GM23248 (cell line): ENCODE data around the gene EML5. TPM values are rescaled to one million over a fixed set of nuclear protein-coding genes. Genes with fewer than 3 reads are reported as not detected.

Experiments used
- DNase-seq: peaks from one replicate; pipeline ENCODE4 v3.0.0-alpha.2; 2015
- H2AFZ ChIP-seq: fragments of 200-600 bp; sonication (generic); 2 replicates; pipeline ENCODE4 v1.6.1; 2016; ENCODE audit warnings: antibody characterized with exemption
- H3F3A ChIP-seq: fragments of 200-600 bp; sonication (generic); 2 replicates; pipeline ENCODE4 v1.6.1; 2016; ENCODE audit warnings: mild to moderate bottlenecking, antibody characterized with exemption, mixed run types; ENCODE audit not compliant: insufficient read depth
- H3K27ac ChIP-seq: fragments of 200-600 bp; sonication (generic); 2 replicates; pipeline ENCODE4 v1.5.1; 2016; ENCODE audit warnings: mild to moderate bottlenecking
- H3K27me3 ChIP-seq: fragments of 200-600 bp; sonication (generic); replicated peaks from 2 replicates; pipeline ENCODE4 v1.6.1; 2016; ENCODE audit warnings: mild to moderate bottlenecking; ENCODE audit not compliant: insufficient read depth
- H3K36me3 ChIP-seq: fragments of 200-600 bp; sonication (generic); 2 replicates; pipeline ENCODE4 v1.6.1; 2016; ENCODE audit warnings: low read depth, mild to moderate bottlenecking
- H3K4me1 ChIP-seq: fragments of 200-600 bp; sonication (generic); 2 replicates; pipeline ENCODE4 v1.6.1; 2016; ENCODE audit warnings: mild to moderate bottlenecking; ENCODE audit not compliant: insufficient read depth
- H3K4me2 ChIP-seq: fragments of 200-600 bp; sonication (generic); one replicate; pipeline ENCODE4 v1.6.1; 2016; ENCODE audit warnings: mild to moderate bottlenecking; ENCODE audit not compliant: unreplicated experiment
- H3K4me3 ChIP-seq: fragments of 200-600 bp; sonication (generic); 2 replicates; pipeline ENCODE4 v1.5.1; 2016; ENCODE audit warnings: mild to moderate bottlenecking
- H3K79me2 ChIP-seq: fragments of 200-600 bp; sonication (generic); 2 replicates; pipeline ENCODE4 v1.6.1; 2016; ENCODE audit warnings: mild to moderate bottlenecking; ENCODE audit not compliant: insufficient read depth
- H3K9ac ChIP-seq: fragments of 200-600 bp; sonication (generic); 2 replicates; pipeline ENCODE4 v1.6.1; 2016; ENCODE audit warnings: mild to moderate bottlenecking
- H3K9me2 ChIP-seq: fragments of 200-600 bp; sonication (generic); 2 replicates; pipeline ENCODE4 v1.6.1; 2016; ENCODE audit warnings: mixed run types, mild to moderate bottlenecking, moderate library complexity; ENCODE audit not compliant: insufficient read depth
- H3K9me3 ChIP-seq: fragments of 200-600 bp; sonication (generic); one replicate; pipeline ENCODE4 v1.6.1; 2017; ENCODE audit warnings: low read depth
- H4K20me1 ChIP-seq: fragments of 200-600 bp; sonication (generic); 2 replicates; pipeline ENCODE4 v1.6.0; 2016; ENCODE audit not compliant: insufficient read depth
- EZH2 ChIP-seq: fragments of 200-600 bp; sonication (generic); IDR thresholded peaks from 2 replicates; pipeline ENCODE4 v1.6.1; 2018; ENCODE audit warnings: antibody characterized with exemption, mild to moderate bottlenecking; ENCODE audit not compliant: insufficient read depth, poor library complexity, severe bottlenecking
- EZH2phosphoT487 ChIP-seq: fragments of 200-600 bp; sonication (generic); IDR thresholded peaks from 2 replicates; pipeline ENCODE4 v1.6.1; 2018; ENCODE audit warnings: antibody characterized with exemption, moderate library complexity, mild to moderate bottlenecking, low read depth; ENCODE audit not compliant: insufficient read depth
- WGBS, 2 experiments: methylation state at CpG; one replicate each; pipeline ENCODE4 v1.1.6; 2015 to 2017; ENCODE audit warnings: low lambda C conversion rate in 2 of 2, low coverage in 1 of 2; ENCODE audit errors: missing lambda C conversion rate in 2 of 2; 5-methylcytosine and 5-hydroxymethylcytosine counted together
- in situ Hi-C: fragments of 300-500 bp; cut with MboI; formaldehyde crosslinking; loops from 2 replicates; pipeline ENCODE4 v1.15.0; 2020
- polyA plus RNA-seq: library from polyadenylated mRNA; unstranded; fragments of >200 nt; fragmentation: Nextera tagmentation; extraction: Ambion mirVana; gene quantifications from 2 replicates; pipeline ENCODE4 v1.2.1, GENCODE V29; 2016
- total RNA-seq: library from RNA; depleted of rRNA; stranded (reverse); fragments of >200 nt; shearing (Covaris generic); gene quantifications from 2 replicates; pipeline ENCODE4 v1.2.3, GENCODE V29; 2014

EML5 gene
- total and polyA plus RNA-seq, 2 experiments from 2014 or later = under 0.01 to 0.25 TPM

DNA sequence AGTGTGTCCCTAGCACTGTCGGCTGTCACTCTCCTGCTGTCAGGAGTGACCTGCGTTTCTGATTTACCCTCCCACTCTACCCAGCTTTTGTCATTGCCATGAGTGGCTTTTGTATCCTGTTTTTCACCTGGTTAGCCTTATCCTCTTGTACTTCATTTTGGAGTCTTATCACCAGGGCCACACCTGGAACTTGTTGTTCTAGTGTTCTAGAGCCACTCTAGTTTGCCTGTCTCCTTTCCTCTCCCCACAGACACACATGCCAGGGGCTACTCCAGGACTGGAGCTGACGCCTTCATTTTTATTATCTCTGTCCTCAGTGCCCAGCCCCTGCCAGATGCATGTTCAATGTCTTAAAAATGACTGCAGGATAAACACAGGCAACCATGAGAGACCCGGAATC, 195.7 kb downstream of the EML5 start:
- H3K4me1 ChIP-seq = no peaks in the 10 kb centered on the region
- H3K36me3 ChIP-seq = peaks cover 44% of the 10 kb centered on the region
- H3K79me2 ChIP-seq = peaks cover 13% of the 10 kb centered on the region; the same call in 1 of the 2 replicates
- H3K4me2 ChIP-seq = no peak overlapping the region
- no peaks in the 10 kb centered on the region for H3F3A ChIP-seq
- H2AFZ ChIP-seq = no peak overlapping the region
- H4K20me1 ChIP-seq = no peaks in the 10 kb centered on the region
- no peaks in the 10 kb centered on the region for H3K27me3 ChIP-seq
- H3K9ac ChIP-seq = no peak overlapping the region
- no peak overlapping the region for H3K4me3 ChIP-seq
- no peaks in the 10 kb centered on the region for H3K9me2 ChIP-seq
- no peak overlapping the region for H3K27ac ChIP-seq
- DNase-seq = no peak
- TF ChIP-seq EZH2phosphoT487 (no peak), EZH2 (no peak)
- 98% methylated on average over 4 of the region's 4 CpGs for WGBS, 2 experiments
- in situ Hi-C loops = no loop called here
- H3K9me3 ChIP-seq = no peaks in the 10 kb centered on the region

DNA sequence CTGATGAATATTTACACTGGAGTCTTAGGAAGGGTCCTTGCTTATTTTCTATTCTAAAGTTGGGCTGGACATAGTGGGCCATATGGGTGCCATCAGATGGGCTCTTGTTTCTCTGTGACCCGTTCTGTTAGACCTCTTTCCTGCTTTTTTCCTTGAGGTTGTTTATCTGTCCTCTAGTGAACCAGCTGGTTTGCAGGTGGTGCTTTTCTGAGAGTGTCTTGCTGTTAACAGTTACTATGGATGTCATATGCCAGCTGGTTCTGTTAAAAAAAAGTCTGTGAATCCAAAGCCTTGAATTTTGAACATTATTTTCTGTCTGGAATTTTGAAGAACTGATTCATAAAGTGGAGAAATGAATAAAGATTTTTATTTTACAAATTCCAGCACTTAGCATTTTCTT, 200.7 kb downstream of the EML5 start:
- no peaks in the 10 kb centered on the region for H3K9me3 ChIP-seq
- H2AFZ ChIP-seq = no peak overlapping the region
- H3K9ac ChIP-seq = no peak overlapping the region
- no peak for TF ChIP-seq EZH2phosphoT487
- 0 to 7% methylated on average over 1 of the region's 1 CpG for WGBS, 2 experiments
- no peaks in the 10 kb centered on the region for H4K20me1 ChIP-seq
- H3K36me3 ChIP-seq = peaks cover 25% of the 10 kb centered on the region
- no peak overlapping the region for H3K4me3 ChIP-seq
- no peaks in the 10 kb centered on the region for H3F3A ChIP-seq
- no peak for DNase-seq
- H3K9me2 ChIP-seq = no peaks in the 10 kb centered on the region
- in situ Hi-C loops = no loop called here
- H3K27ac ChIP-seq = no peak overlapping the region
- H3K27me3 ChIP-seq = no peaks in the 10 kb centered on the region
- H3K79me2 ChIP-seq = 0 out of 2 replicates have a peak, but pooled peaks cover 13% of the 10 kb centered on the region
- H3K4me2 ChIP-seq = no peak overlapping the region
- H3K4me1 ChIP-seq = no peaks in the 10 kb centered on the region

DNA sequence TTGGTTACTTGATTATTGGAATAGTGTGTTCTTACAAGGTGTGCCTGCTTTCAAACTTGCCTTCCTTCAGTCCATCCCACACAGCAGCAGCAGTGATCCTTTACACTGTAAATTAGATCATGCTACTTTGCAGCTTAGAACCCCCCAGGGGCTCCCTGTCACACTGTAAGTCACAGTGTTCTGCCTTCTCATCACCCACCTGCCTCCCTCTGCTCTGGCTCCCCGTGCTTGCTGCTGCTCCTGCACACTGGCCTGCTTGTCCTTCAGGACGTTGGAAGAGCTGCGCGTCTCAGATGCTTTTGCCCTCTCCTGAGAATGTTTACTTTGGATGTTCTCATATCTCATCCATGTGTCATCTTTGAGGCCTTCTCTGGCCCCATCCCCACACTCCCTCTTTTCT, 202.6 kb downstream of the EML5 start:
- in situ Hi-C loops = no loop called here
- DNase-seq = no peak
- H3K27me3 ChIP-seq = no peaks in the 10 kb centered on the region
- no peaks in the 10 kb centered on the region for H3K79me2 ChIP-seq
- H3K9ac ChIP-seq = no peak overlapping the region
- WGBS, 2 experiments = 86% methylated on average over 4 of the region's 4 CpGs
- no peaks in the 10 kb centered on the region for H3K9me3 ChIP-seq
- H4K20me1 ChIP-seq = no peaks in the 10 kb centered on the region
- H3K27ac ChIP-seq = no peak overlapping the region
- no peak overlapping the region for H3K4me2 ChIP-seq
- no peak overlapping the region for H3K4me3 ChIP-seq
- no peaks in the 10 kb centered on the region for H3K4me1 ChIP-seq
- no peak for TF ChIP-seq EZH2
- TF ChIP-seq EZH2phosphoT487 = no peak
- H2AFZ ChIP-seq = no peak overlapping the region
- no peaks in the 10 kb centered on the region for H3K9me2 ChIP-seq
- H3K36me3 ChIP-seq = peaks cover 28% of the 10 kb centered on the region
- H3F3A ChIP-seq = no peaks in the 10 kb centered on the region

DNA sequence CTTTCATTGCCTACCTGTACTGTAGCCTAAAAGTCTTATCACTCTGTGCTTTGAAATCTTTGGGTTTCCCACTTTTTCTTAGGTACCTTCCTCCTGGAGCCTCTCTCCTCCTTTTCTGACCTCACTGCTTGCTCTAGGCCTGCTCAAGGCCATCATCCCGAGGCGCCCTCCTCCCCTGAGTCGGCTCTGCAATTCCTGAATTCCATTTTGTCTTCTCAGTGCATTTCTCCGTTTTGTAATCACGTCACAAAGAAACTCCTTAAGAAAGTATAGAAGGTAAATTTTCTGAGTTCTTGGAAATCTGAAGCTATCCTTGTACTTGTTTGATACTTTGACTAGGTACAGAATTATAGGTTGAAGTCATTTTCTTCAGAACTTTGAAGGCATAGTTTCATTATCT, 204.7 kb downstream of the EML5 start:
- Histone ChIP-seq H4K20me1 (no peaks in the 10 kb centered on the region), H3F3A (no peaks in the 10 kb centered on the region), H3K4me1 (no peaks in the 10 kb centered on the region), H3K4me3 (no peak overlapping the region), H3K9ac (no peak overlapping the region), H2AFZ (no peak overlapping the region), H3K27me3 (no peaks in the 10 kb centered on the region), H3K27ac (no peak overlapping the region), H3K79me2 (0 out of 2 replicates have a peak, but pooled peaks cover 4% of the 10 kb centered on the region), H3K36me3 (peaks cover 31% of the 10 kb centered on the region), H3K9me3 (no peaks in the 10 kb centered on the region), H3K9me2 (no peaks in the 10 kb centered on the region), H3K4me2 (no peak overlapping the region)
- WGBS, 2 experiments = 97 to 99% methylated on average over 5 of the region's 5 CpGs
- no peak for TF ChIP-seq EZH2
- no peak for TF ChIP-seq EZH2phosphoT487
- DNase-seq = no peak
- in situ Hi-C loops = no loop called here

DNA sequence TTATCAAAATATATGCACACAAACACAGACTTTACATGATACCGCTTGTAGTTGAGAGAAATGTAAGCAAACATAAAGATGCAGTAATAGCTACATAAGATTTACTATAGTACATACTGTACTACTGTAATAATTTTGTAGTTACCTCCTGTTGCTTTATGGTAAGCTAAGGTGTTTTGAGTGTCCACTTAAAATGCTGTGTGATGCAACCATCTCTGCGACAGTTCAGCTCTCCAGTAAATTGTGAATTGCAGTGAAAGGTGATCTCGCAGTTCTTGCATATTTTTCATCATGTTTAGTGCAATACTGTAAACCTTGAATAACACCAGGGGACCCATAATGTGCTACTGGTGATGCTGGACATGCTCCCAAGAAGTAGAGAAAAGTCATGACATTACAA, 208.3 kb downstream of the EML5 start:
- no peak for DNase-seq
- Histone ChIP-seq H3K79me2 (peaks cover 5% of the 10 kb centered on the region; the same call in 1 of the 2 replicates), H3K9me3 (no peaks in the 10 kb centered on the region), H3K27me3 (no peaks in the 10 kb centered on the region), H3K4me3 (no peak overlapping the region), H3K4me1 (no peaks in the 10 kb centered on the region), H3K9me2 (no peaks in the 10 kb centered on the region), H2AFZ (no peak overlapping the region), H4K20me1 (no peaks in the 10 kb centered on the region), H3K4me2 (no peak overlapping the region), H3F3A (no peaks in the 10 kb centered on the region), H3K9ac (no peak overlapping the region), H3K36me3 (peaks cover 49% of the 10 kb centered on the region), H3K27ac (no peak overlapping the region)
- in situ Hi-C loops = no loop called here
- TF ChIP-seq EZH2phosphoT487 (no peak), EZH2 (no peak)
- 96 to 97% methylated on average over 3 of the region's 3 CpGs for WGBS, 2 experiments
